K562 (cell line): ENCODE data around the gene SLC29A3. TPM values are rescaled to one million over a fixed set of nuclear protein-coding genes. Genes with fewer than 3 reads are reported as not detected.

ENCODE experiments used
- ATAC-seq: fragments of 200-7000 bp; cut with Tn5 transposase; 3 replicates; pipeline ENCODE4 v1.9.1; 2020; ENCODE audit warnings: moderate library complexity
- BruUV-seq: library from RNA; stranded (reverse); fragments of 400-500 nt; replicated peaks from 2 replicates; lab custom pipeline; 2021; lab: Mats Ljungman, UMichigan
- CTCF ChIA-PET: fragments of 300-600 bp; formaldehyde crosslinking; extraction: SDS; loops from one replicate; lab custom pipeline; 2021; ENCODE audit warnings: low intra/inter-chr PET ratio; lab: Yijun Ruan, JAX
- POLR2A ChIA-PET: fragments of 300-600, 350-650 bp; sonication (Branson Sonifier 250); formaldehyde crosslinking; extraction: SDS; loops from one replicate; lab custom pipeline; 2021; ENCODE audit warnings: antibody characterized with exemption, inconsistent platforms; lab: Yijun Ruan, JAX
- DNase-seq, 4 experiments: peaks; one replicate each; pipeline versions ENCODE4 v3.0.0 to v3.0.0-alpha.2; 2011 to 2018; ENCODE audit warnings: low spot score in 3 of 4, mixed read lengths in 3 of 4; ENCODE audit errors: extremely low read depth in 1 of 4
- FAIRE-seq: peaks from 2 replicates; lab custom pipeline; 2011; peaks lifted over from hg19 to GRCh38; lab: Jason Lieb, UNC
- H2AFZ ChIP-seq: 2 replicates; pipeline ENCODE4 v1.6.0; 2011; ENCODE audit warnings: low read depth, low read length, control low read depth, inconsistent platforms
- H3K27ac ChIP-seq: fragments of 200-600 bp; 3 replicates; pipeline ENCODE4 v1.8.0; 2011; ENCODE audit warnings: low read depth, mild to moderate bottlenecking, control low read depth, inconsistent platforms, low read length, moderate library complexity, mixed read lengths; ENCODE audit errors: extremely low read depth
- H3K27me3 ChIP-seq, 2 experiments: fragments of 300-600 bp in 1 of 2; 2 replicates in 1 of 2; 3 replicates in 1 of 2; pipeline versions ENCODE4 v1.6.0 to v1.8.0; 2011; ENCODE audit warnings: inconsistent platforms in 2 of 2, low read length in 2 of 2, mild to moderate bottlenecking in 1 of 2, mixed read lengths in 1 of 2, moderate library complexity in 1 of 2; ENCODE audit not compliant: control insufficient read depth in 2 of 2, insufficient read depth in 2 of 2
- H3K36me3 ChIP-seq: fragments of 300-600 bp; 3 replicates; pipeline ENCODE4 v1.8.0; 2011; ENCODE audit warnings: mild to moderate bottlenecking, low read length, inconsistent platforms; ENCODE audit not compliant: control insufficient read depth, insufficient read depth
- H3K4me1 ChIP-seq, 2 experiments: fragments of 200-600 bp in 1 of 2; replicated peaks in 1 of 2; 2 replicates in 1 of 2; 3 replicates in 1 of 2; pipeline versions ENCODE4 v1.5.1 to v1.8.0; 2011; ENCODE audit warnings: inconsistent platforms in 2 of 2, low read length in 2 of 2, mild to moderate bottlenecking in 1 of 2, mixed read lengths in 1 of 2, moderate library complexity in 1 of 2; ENCODE audit not compliant: control insufficient read depth in 2 of 2, insufficient read depth in 2 of 2
- H3K4me2 ChIP-seq: 2 replicates; pipeline ENCODE4 v1.6.1; 2011; ENCODE audit warnings: low read length, control low read depth, inconsistent platforms, mixed read lengths; ENCODE audit not compliant: insufficient read depth
- H3K4me3 ChIP-seq: fragments of 200-600 bp; sonication (generic), shearing (Covaris generic); 2 replicates; pipeline ENCODE4 v1.5.1; 2016; ENCODE audit warnings: control low read depth, inconsistent platforms
- H3K79me2 ChIP-seq: fragments of 200-600 bp; 3 replicates; pipeline ENCODE4 v1.8.0; 2011; ENCODE audit warnings: low read length, inconsistent platforms; ENCODE audit not compliant: control insufficient read depth, insufficient read depth
- H3K9ac ChIP-seq, 2 experiments: 2 replicates each; pipeline versions ENCODE4 v1.6.0 to v1.6.1; 2011; ENCODE audit warnings: low read depth in 2 of 2, low read length in 2 of 2, control low read depth in 1 of 2, inconsistent platforms in 1 of 2, mild to moderate bottlenecking in 1 of 2, mixed read lengths in 1 of 2; ENCODE audit not compliant: insufficient read depth in 1 of 2
- H3K9me1 ChIP-seq: one replicate; pipeline ENCODE4 v1.6.0; 2011; ENCODE audit warnings: inconsistent platforms, mild to moderate bottlenecking, low read length, moderate library complexity; ENCODE audit not compliant: control insufficient read depth, insufficient read depth
- H3K9me3 ChIP-seq: replicated peaks from 2 replicates; pipeline ENCODE4 v1.5.1; 2011; ENCODE audit warnings: low read depth, low read length, inconsistent platforms; ENCODE audit not compliant: control insufficient read depth, insufficient read depth
- H4K20me1 ChIP-seq: replicated peaks from 2 replicates; pipeline ENCODE4 v1.6.1; 2011; ENCODE audit warnings: low read length, inconsistent platforms, mixed read lengths; ENCODE audit not compliant: control insufficient read depth, insufficient read depth
- ARID1B ChIP-seq: fragments of 450-650 bp; IDR thresholded peaks from 2 replicates; pipeline ENCODE4 v1.6.1; 2016; ENCODE audit warnings: antibody characterized with exemption, mild to moderate bottlenecking, inconsistent platforms
- MED1 ChIP-seq: sonication (generic); formaldehyde crosslinking; IDR thresholded peaks from 2 replicates; pipeline ENCODE4 v1.8.1; 2023; ENCODE audit warnings: missing genetic modification reagents, borderline replicate concordance
- RBM22 ChIP-seq: fragments of 200-400 bp; formaldehyde crosslinking; IDR thresholded peaks from 2 replicates; pipeline ENCODE4 v1.6.1; 2018; ENCODE audit warnings: low read length, low read depth; ENCODE audit not compliant: poor library complexity, severe bottlenecking
- SIN3A ChIP-seq, 2 experiments: fragments of 150-350 bp in 1 of 2; IDR thresholded peaks; 2 replicates each; pipeline ENCODE4 v1.6.1; 2011 to 2016; ENCODE audit warnings: borderline replicate concordance in 2 of 2, low read depth in 2 of 2, low read length in 2 of 2, mild to moderate bottlenecking in 2 of 2, moderate library complexity in 2 of 2; ENCODE audit not compliant: control insufficient read depth in 1 of 2
- ZNF146 ChIP-seq: IDR thresholded peaks from one replicate; pipeline ENCODE4 v1.6.1; 2018; ENCODE audit warnings: missing compliant biosample characterization; ENCODE audit not compliant: unreplicated experiment
- ZNF408 ChIP-seq: fragments of 250-450 bp; sonication (Bioruptor Pico); IDR thresholded peaks from 2 replicates; pipeline ENCODE4 v1.4.0; 2020; ENCODE audit warnings: low read depth, mild to moderate bottlenecking, moderate library complexity
- WGBS: fragments of 100-300 bp; shearing (Covaris generic); methylation state at CpG from one replicate; pipeline ENCODE4 v1.1.6; 2016; ENCODE audit warnings: low coverage, mixed read lengths; ENCODE audit not compliant: insufficient coverage; ENCODE audit errors: missing lambda C conversion rate; 5-methylcytosine and 5-hydroxymethylcytosine counted together
- in situ Hi-C: fragments of 300-500 bp; cut with MboI; formaldehyde crosslinking; loops from 4 replicates; pipeline ENCODE4 v1.15.0; 2018; ENCODE audit warnings: inconsistent platforms, mixed read lengths
- intact Hi-C: fragments of 100-400 bp; cut with micrococcal nuclease; formaldehyde crosslinking; loops from 2 replicates; pipeline ENCODE4 v1.14.2; 2022
- polyA plus RNA-seq, 8 experiments: library from polyadenylated mRNA; depleted of rRNA in 4 of 8; stranded (reverse) in 5 of 8; unstranded in 3 of 8; fragments of >200 nt; fragmentation: Nextera tagmentation in 2 of 8; fragmentation: Illumina TruSeq in 1 of 8; extraction: Ambion mirVana in 2 of 8; extraction: Trizol in 1 of 8; gene quantifications; 2 replicates each; pipeline versions ENCODE4 v1.2.1 to v1.2.3, GENCODE V29; 2011 to 2014; ENCODE audit warnings: inconsistent platforms in 1 of 8, missing spikeins in 1 of 8
- total RNA-seq, 7 experiments: library from RNA; depleted of rRNA in 6 of 7; stranded (reverse); fragments of >200 nt in 6 of 7; fragmentation: Illumina TruSeq in 2 of 7; extraction: Trizol in 2 of 7; gene quantifications; 2 replicates each; pipeline versions ENCODE4 v1.2.1 to v1.2.3, GENCODE V29; 2011 to 2021; ENCODE audit warnings: low replicate concordance in 1 of 7
- TF ChIP-seq, protein P1 (sequence below): fragments of 450-650 bp; formaldehyde crosslinking; IDR thresholded peaks from 2 replicates; pipeline ENCODE4 v1.4.0; 2022; ENCODE audit warnings: missing genetic modification characterization
- TF ChIP-seq, protein P2 (sequence below), 3 experiments: IDR thresholded peaks in 2 of 3; conservative IDR thresholded peaks in 1 of 3; 2 replicates each; pipeline ENCODE4 v1.5.1; 2011 to 2012; ENCODE audit warnings: low read length in 3 of 3, mild to moderate bottlenecking in 3 of 3, control low read depth in 2 of 3, improper control_type of control experiment in 1 of 3, inconsistent platforms in 1 of 3, low read depth in 1 of 3, mixed read lengths in 1 of 3, moderate library complexity in 1 of 3; ENCODE audit not compliant: insufficient read depth in 2 of 3
- TF ChIP-seq, protein P3 (sequence below): sonication (generic); formaldehyde crosslinking; IDR thresholded peaks from 2 replicates; pipeline ENCODE4 v1.8.0; 2022; ENCODE audit warnings: missing genetic modification reagents, mild to moderate bottlenecking, moderate library complexity, borderline replicate concordance

Gene SLC29A3
- total and polyA plus RNA-seq, 9 of the 15 experiments (the other 6 are each of a cell fraction or from before 2014, with no cell fraction given) = 2.1 to 10.7 (median 4.6) TPM

DNA sequence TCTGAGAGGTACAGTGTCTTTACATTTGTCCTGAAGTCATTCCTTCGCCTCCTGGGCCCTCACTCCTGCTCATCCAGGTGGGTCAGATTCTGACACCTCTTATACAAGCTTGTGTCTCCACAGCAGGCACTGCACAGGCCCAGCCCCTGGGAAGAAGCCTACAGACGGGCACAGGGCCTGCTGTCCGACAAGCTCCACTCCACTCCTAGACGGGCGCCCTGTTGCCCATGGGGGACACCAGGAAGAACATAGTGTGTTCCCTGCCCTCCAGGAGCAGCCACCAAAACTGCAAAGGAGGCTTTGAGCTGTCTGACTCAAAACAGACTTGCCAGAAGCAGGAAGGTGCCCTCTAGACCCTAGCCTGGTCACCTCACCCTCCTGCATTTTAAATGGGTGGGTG, 45.6 kb upstream of the SLC29A3 start:
- POLR2A ChIA-PET = interaction anchor here (0.6 to 1.3 kb wide), 2 partner anchors 7 to 869 kb away, joined by 3 read pairs; no protein-coding TSS in a partner anchor

DNA sequence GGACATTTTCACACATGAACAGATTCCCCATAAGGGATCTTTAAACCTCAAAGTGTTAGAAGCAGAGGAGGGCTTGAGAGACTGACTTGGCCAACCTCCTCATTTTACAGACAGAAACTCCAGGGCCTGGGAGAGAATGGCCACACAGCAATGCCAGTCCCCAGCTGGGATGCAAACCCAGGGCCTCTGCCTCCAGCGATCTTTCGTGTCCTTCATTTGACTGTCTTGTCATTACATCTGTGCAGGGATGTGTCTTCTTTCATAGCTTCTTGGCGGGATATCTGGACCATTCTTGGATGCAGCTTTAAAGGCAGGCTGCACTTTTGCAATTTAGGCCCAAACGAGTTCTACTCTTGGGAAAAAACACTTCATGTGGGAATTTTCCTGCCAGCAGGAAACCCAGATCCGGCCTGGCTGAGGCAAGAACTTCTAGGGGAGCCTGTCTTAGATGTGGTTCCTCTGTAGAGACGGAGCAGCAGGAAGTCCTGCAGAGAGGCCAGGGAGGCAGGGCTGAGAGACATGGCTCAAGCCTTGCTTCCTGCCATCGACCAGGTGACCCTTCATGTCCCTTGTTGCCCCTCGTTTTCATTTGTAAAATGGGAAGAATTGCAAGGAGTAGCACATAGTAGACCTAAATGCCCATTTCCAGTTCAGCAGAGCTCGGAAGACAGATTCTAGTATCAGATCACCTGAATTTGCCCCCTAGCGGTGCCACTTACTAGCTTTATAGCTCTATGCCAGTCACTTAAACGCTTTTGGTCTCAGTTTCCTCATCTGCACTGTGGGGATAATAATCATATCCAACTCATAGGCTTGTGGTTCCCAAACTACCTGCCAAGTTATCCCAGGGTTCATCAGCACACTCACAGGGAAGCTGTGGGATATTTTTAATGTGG, 43.9 kb upstream of the SLC29A3 start:
- Histone ChIP-seq H3K4me2 (no peak overlapping the region), H3K36me3 (no peaks in the 10 kb centered on the region), H3K27ac (no peak overlapping the region), H3K9ac (no peak overlapping the region), H2AFZ (no peak overlapping the region), H3K4me1 (peaks cover 7 to 18% of the 10 kb centered on the region in 2 experiments; a peak in 4 of 5 replicates), H3K4me3 (no peak overlapping the region), H3K9me3 (no peaks in the 10 kb centered on the region), H3K9me1 (no peaks in the 10 kb centered on the region), H4K20me1 (peaks cover 4% of the 10 kb centered on the region; the same call in 1 of the 2 replicates), H3K79me2 (no peaks in the 10 kb centered on the region), H3K27me3 (peaks cover 0 to 7% of the 10 kb centered on the region in 2 experiments; a peak in 3 of 5 replicates)
- CTCF ChIA-PET = no interaction called here
- 22% methylated on average over 11 of the region's 11 CpGs for WGBS
- no TSS peak for BruUV-seq
- ATAC-seq (no peak), FAIRE-seq (no peak), DNase-seq (no peak)
- in situ Hi-C loops = no loop called here
- POLR2A ChIA-PET = interaction anchor here (0.6 to 2.7 kb wide), 11 partner anchors 8 to 897 kb away, joined by 3 to 11 read pairs (median 3); no protein-coding TSS in a partner anchor
- intact Hi-C loops = no loop called here
- TF ChIP-seq, protein P1, sequence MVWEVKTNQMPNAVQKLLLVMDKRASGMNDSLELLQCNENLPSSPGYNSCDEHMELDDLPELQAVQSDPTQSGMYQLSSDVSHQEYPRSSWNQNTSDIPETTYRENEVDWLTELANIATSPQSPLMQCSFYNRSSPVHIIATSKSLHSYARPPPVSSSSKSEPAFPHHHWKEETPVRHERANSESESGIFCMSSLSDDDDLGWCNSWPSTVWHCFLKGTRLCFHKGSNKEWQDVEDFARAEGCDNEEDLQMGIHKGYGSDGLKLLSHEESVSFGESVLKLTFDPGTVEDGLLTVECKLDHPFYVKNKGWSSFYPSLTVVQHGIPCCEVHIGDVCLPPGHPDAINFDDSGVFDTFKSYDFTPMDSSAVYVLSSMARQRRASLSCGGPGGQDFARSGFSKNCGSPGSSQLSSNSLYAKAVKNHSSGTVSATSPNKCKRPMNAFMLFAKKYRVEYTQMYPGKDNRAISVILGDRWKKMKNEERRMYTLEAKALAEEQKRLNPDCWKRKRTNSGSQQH (CRISPR knock-in tag) = no peak
- TF ChIP-seq RBM22 = no peak
- TF ChIP-seq, protein P2, sequence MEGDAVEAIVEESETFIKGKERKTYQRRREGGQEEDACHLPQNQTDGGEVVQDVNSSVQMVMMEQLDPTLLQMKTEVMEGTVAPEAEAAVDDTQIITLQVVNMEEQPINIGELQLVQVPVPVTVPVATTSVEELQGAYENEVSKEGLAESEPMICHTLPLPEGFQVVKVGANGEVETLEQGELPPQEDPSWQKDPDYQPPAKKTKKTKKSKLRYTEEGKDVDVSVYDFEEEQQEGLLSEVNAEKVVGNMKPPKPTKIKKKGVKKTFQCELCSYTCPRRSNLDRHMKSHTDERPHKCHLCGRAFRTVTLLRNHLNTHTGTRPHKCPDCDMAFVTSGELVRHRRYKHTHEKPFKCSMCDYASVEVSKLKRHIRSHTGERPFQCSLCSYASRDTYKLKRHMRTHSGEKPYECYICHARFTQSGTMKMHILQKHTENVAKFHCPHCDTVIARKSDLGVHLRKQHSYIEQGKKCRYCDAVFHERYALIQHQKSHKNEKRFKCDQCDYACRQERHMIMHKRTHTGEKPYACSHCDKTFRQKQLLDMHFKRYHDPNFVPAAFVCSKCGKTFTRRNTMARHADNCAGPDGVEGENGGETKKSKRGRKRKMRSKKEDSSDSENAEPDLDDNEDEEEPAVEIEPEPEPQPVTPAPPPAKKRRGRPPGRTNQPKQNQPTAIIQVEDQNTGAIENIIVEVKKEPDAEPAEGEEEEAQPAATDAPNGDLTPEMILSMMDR (IDR thresholded peaks at IDR 0.05 in 2 of 3, conservative IDR thresholded peaks at IDR 0.05 in 1 of 3; ENCODE audit: insufficient read depth in 2 of 3, low read depth in 1 of 3, low read length in 3 of 3) = peak in 2 of 3 experiments; percentile 2 to 39; a peak in 1 of 6 replicates
- TF ChIP-seq MED1 = no peak
- no peak for TF ChIP-seq ARID1B
- no peak for TF ChIP-seq ZNF146
- TF ChIP-seq, protein P3, sequence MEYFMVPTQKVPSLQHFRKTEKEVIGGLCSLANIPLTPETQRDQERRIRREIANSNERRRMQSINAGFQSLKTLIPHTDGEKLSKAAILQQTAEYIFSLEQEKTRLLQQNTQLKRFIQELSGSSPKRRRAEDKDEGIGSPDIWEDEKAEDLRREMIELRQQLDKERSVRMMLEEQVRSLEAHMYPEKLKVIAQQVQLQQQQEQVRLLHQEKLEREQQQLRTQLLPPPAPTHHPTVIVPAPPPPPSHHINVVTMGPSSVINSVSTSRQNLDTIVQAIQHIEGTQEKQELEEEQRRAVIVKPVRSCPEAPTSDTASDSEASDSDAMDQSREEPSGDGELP (CRISPR knock-in tag) = 0 out of 2 replicates have a peak, but pooled peaks have one; percentile 12

More for the DNA sequence above, 45.6 kb upstream of the SLC29A3 start:
- peaks cover 0 to 7% of the 10 kb centered on the region in 2 experiments; a peak in 3 of 5 replicates for H3K27me3 ChIP-seq
- intact Hi-C loops = no loop called here
- ATAC-seq = no peak
- no peaks in the 10 kb centered on the region for H3K36me3 ChIP-seq
- no TSS peak for BruUV-seq
- H3K27ac ChIP-seq = no peak overlapping the region
- TF ChIP-seq SIN3A (IDR thresholded peaks at IDR 0.05; ENCODE audit: borderline replicate concordance in 2 of 2, control insufficient read depth in 1 of 2, low read depth in 2 of 2, low read length in 2 of 2) (no peak), ZNF408 (CRISPR knock-in tag) (no peak)
- no peak for FAIRE-seq
- H3K4me1 ChIP-seq = peaks cover 14 to 20% of the 10 kb centered on the region in 2 experiments
- H3K9ac ChIP-seq = 0 out of 4 replicates have a peak overlapping the region, but pooled peaks of 1 of the 2 experiments have one; percentile 48
- H4K20me1 ChIP-seq = peaks cover 8% of the 10 kb centered on the region; the same call in 1 of the 2 replicates
- H3K79me2 ChIP-seq = no peaks in the 10 kb centered on the region
- H3K9me1 ChIP-seq = no peaks in the 10 kb centered on the region
- no peak overlapping the region for H2AFZ ChIP-seq
- no peak overlapping the region for H3K4me3 ChIP-seq
- WGBS = 42% methylated on average over 5 of the region's 5 CpGs
- in situ Hi-C loops = no loop called here
- CTCF ChIA-PET = no interaction called here
- H3K9me3 ChIP-seq = no peaks in the 10 kb centered on the region
- no peak for DNase-seq
- H3K4me2 ChIP-seq = no peak overlapping the region
